Chondrocyte (in vitro differentiated cells): ENCODE measurements around the gene SRCIN1. TPM values are rescaled to one million over a fixed set of nuclear protein-coding genes. Genes with fewer than 3 reads are reported as not detected.

Experiments
- DNase-seq: peaks from one replicate; pipeline ENCODE4 v3.0.0; 2021; ENCODE audit warnings: mixed read lengths, low spot score
- H3K27ac Mint-ChIP-seq: one replicate; pipeline ENCODE4 v1.8.0; 2021; ENCODE audit warnings: mild to moderate bottlenecking, moderate library complexity, mixed read lengths; ENCODE audit not compliant: unreplicated experiment
- H3K27me3 Mint-ChIP-seq: 2 replicates; pipeline ENCODE4 v1.8.0; 2021; ENCODE audit warnings: low read depth, mixed read lengths
- H3K36me3 Mint-ChIP-seq: 2 replicates; pipeline ENCODE4 v1.8.0; 2021; ENCODE audit warnings: low read depth, mixed read lengths
- H3K4me1 Mint-ChIP-seq: 2 replicates; pipeline ENCODE4 v1.8.0; 2021; ENCODE audit warnings: low read depth, mild to moderate bottlenecking, mixed read lengths
- H3K4me3 Mint-ChIP-seq: one replicate; pipeline ENCODE4 v1.8.0; 2021; ENCODE audit warnings: mild to moderate bottlenecking, moderate library complexity, mixed read lengths; ENCODE audit not compliant: unreplicated experiment
- H3K9me3 Mint-ChIP-seq: 2 replicates; pipeline ENCODE4 v1.8.0; 2021; ENCODE audit warnings: low read depth, mixed read lengths
- CTCF ChIP-seq: fragments of 200-600 bp; sonication (generic); IDR thresholded peaks from 2 replicates; pipeline ENCODE4 v1.5.0; 2021; ENCODE audit warnings: antibody characterized with exemption, mild to moderate bottlenecking, moderate library complexity
- total RNA-seq: library from RNA; stranded (reverse); gene quantifications from 3 replicates; pipeline ENCODE4 v1.2.1, GENCODE V29; 2021

The SRCIN1 gene
- total RNA-seq, 1 donor from 2014 or later, result 0.30 TPM

GRCh38 chr17:38589462-38590114 lies 16.2 kb downstream of the SRCIN1 start:
- Mint-ChIP-seq H3K36me3 (no peaks in the 10 kb centered on the region), H3K4me3 (no peak overlapping the region), H3K9me3 (no peaks in the 10 kb centered on the region), H3K27me3 (peaks cover 38% of the 10 kb centered on the region), H3K27ac (no peak overlapping the region), H3K4me1 (peaks cover 20% of the 10 kb centered on the region)
- no peak for TF ChIP-seq CTCF
- no peak for DNase-seq

GRCh38 chr17:38588788-38589174 lies 17.0 kb downstream of the SRCIN1 start:
- TF ChIP-seq CTCF, result no peak
- H3K27me3 Mint-ChIP-seq, result peaks cover 38% of the 10 kb centered on the region
- no peak for DNase-seq

GRCh38 chr17:38587947-38588787 lies 17.6 kb downstream of the SRCIN1 start:
- Mint-ChIP-seq H3K36me3 (no peaks in the 10 kb centered on the region), H3K27ac (no peak overlapping the region), H3K4me3 (no peak overlapping the region), H3K27me3 (peaks cover 35% of the 10 kb centered on the region), H3K9me3 (no peaks in the 10 kb centered on the region), H3K4me1 (peaks cover 23% of the 10 kb centered on the region)
- DNase-seq, result no peak
- TF ChIP-seq CTCF, result no peak

More at GRCh38 chr17:38588788-38589174, 17.0 kb downstream of the SRCIN1 start:
- Mint-ChIP-seq H3K27ac (no peak overlapping the region), H3K9me3 (no peaks in the 10 kb centered on the region), H3K4me3 (no peak overlapping the region), H3K4me1 (peaks cover 23% of the 10 kb centered on the region), H3K36me3 (no peaks in the 10 kb centered on the region)

- Mint-ChIP-seq H3K9me3 (no peaks in the 10 kb centered on the region), H3K27me3 (peaks cover 36% of the 10 kb centered on the region), H3K4me3 (no peak overlapping the region), H3K4me1 (peaks cover 20% of the 10 kb centered on the region), H3K36me3 (no peaks in the 10 kb centered on the region), H3K27ac (no peak overlapping the region)
- TF ChIP-seq CTCF, result no peak
- DNase-seq, result no peak
Observed at GRCh38 chr17:38587203-38587602, 18.5 kb downstream of the SRCIN1 start.

GRCh38 chr17:38586788-38587187 lies 19.0 kb downstream of the SRCIN1 start:
- H3K27ac Mint-ChIP-seq, result no peak overlapping the region
- H3K27me3 Mint-ChIP-seq, result peaks cover 37% of the 10 kb centered on the region
- DNase-seq, result no peak
- H3K9me3 Mint-ChIP-seq, result no peaks in the 10 kb centered on the region
- H3K4me1 Mint-ChIP-seq, result peaks cover 16% of the 10 kb centered on the region
- no peak overlapping the region for H3K4me3 Mint-ChIP-seq
- no peaks in the 10 kb centered on the region for H3K36me3 Mint-ChIP-seq
- no peak for TF ChIP-seq CTCF
